GM23338 (cell line): ENCODE results near the gene NDUFS7. TPM values are rescaled to one million over a fixed set of nuclear protein-coding genes. Genes with fewer than 3 reads are reported as not detected.

ENCODE experiments used
- ATAC-seq: fragments of 200-7000 bp; cut with Tn5 transposase; 3 replicates; pipeline ENCODE4 v1.9.1; 2020
- DNase-seq: peaks from one replicate; pipeline ENCODE4 v3.0.0-alpha.2; 2015; ENCODE audit warnings: low spot score
- H2AFZ ChIP-seq: fragments of 200-600 bp; sonication (generic); 2 replicates; pipeline ENCODE4 v1.8.0; 2016; ENCODE audit warnings: antibody characterized with exemption, mild to moderate bottlenecking, moderate library complexity
- H3F3A ChIP-seq: fragments of 200-600 bp; sonication (generic); replicated peaks from 2 replicates; pipeline ENCODE4 v1.8.0; 2017; ENCODE audit warnings: antibody characterized with exemption, mixed run types, low read depth
- H3K27ac ChIP-seq: fragments of 200-600 bp; sonication (generic); 2 replicates; pipeline ENCODE4 v1.6.1; 2016; ENCODE audit warnings: low read depth
- H3K27me3 ChIP-seq: fragments of 200-600 bp; sonication (generic); 2 replicates; pipeline ENCODE4 v1.8.0; 2016; ENCODE audit warnings: mild to moderate bottlenecking, mixed run types, moderate library complexity; ENCODE audit not compliant: insufficient read depth
- H3K36me3 ChIP-seq: fragments of 200-600 bp; sonication (generic); 2 replicates; pipeline ENCODE4 v1.8.0; 2016; ENCODE audit warnings: mild to moderate bottlenecking; ENCODE audit not compliant: insufficient read depth
- H3K4me1 ChIP-seq: fragments of 200-600 bp; sonication (generic); 2 replicates; pipeline ENCODE4 v1.8.0; 2016; ENCODE audit warnings: mild to moderate bottlenecking, moderate library complexity; ENCODE audit not compliant: insufficient read depth
- H3K4me2 ChIP-seq: fragments of 200-600 bp; sonication (generic); 2 replicates; pipeline ENCODE4 v1.7.1; 2017; ENCODE audit warnings: mixed run types
- H3K4me3 ChIP-seq: fragments of 200-600 bp; sonication (generic); 2 replicates; pipeline ENCODE4 v1.6.1; 2016; ENCODE audit warnings: mixed run types
- H3K79me2 ChIP-seq: fragments of 200-600 bp; sonication (generic); replicated peaks from 2 replicates; pipeline ENCODE4 v1.8.0; 2017; ENCODE audit warnings: mild to moderate bottlenecking; ENCODE audit not compliant: insufficient read depth
- H3K9me2 ChIP-seq: fragments of 200-600 bp; sonication (generic); 2 replicates; pipeline ENCODE4 v1.8.0; 2017; ENCODE audit not compliant: insufficient read depth
- H4K20me1 ChIP-seq: fragments of 200-600 bp; sonication (generic); replicated peaks from 2 replicates; pipeline ENCODE4 v1.8.0; 2017; ENCODE audit warnings: mild to moderate bottlenecking; ENCODE audit not compliant: insufficient read depth
- H3K27ac Mint-ChIP-seq: 2 replicates; pipeline ENCODE4 v1.8.0; 2020; ENCODE audit warnings: inconsistent platforms, mild to moderate bottlenecking, moderate library complexity, mixed read lengths
- H3K27me3 Mint-ChIP-seq: 3 replicates; pipeline ENCODE4 v1.8.0; 2022; ENCODE audit warnings: low read depth, mild to moderate bottlenecking, moderate library complexity, mixed read lengths, inconsistent platforms; ENCODE audit not compliant: insufficient read depth, poor library complexity
- H3K36me3 Mint-ChIP-seq: 3 replicates; pipeline ENCODE4 v1.8.0; 2021; ENCODE audit warnings: low read depth, mild to moderate bottlenecking, inconsistent platforms, moderate library complexity, mixed read lengths
- H3K4me1 Mint-ChIP-seq: 3 replicates; pipeline ENCODE4 v1.8.0; 2020; ENCODE audit warnings: mild to moderate bottlenecking, inconsistent platforms, mixed read lengths
- H3K4me3 Mint-ChIP-seq: 3 replicates; pipeline ENCODE4 v1.8.0; 2021; ENCODE audit warnings: moderate library complexity, mild to moderate bottlenecking, inconsistent platforms, mixed read lengths
- H3K9me3 Mint-ChIP-seq: 3 replicates; pipeline ENCODE4 v1.8.0; 2020; ENCODE audit warnings: moderate library complexity, mild to moderate bottlenecking, inconsistent platforms, mixed read lengths
- CREB1 ChIP-seq: fragments of 250-450 bp; sonication (Bioruptor Pico); IDR thresholded peaks from 2 replicates; pipeline ENCODE4 v1.5.0; 2020; ENCODE audit warnings: low read depth, mild to moderate bottlenecking, moderate library complexity
- ETS1 ChIP-seq: IDR thresholded peaks from 2 replicates; pipeline ENCODE4 v1.6.1; 2016; ENCODE audit warnings: antibody characterized with exemption
- EZH2 ChIP-seq: fragments of 200-600 bp; sonication (generic); IDR thresholded peaks from one replicate; pipeline ENCODE4 v1.8.0; 2017; ENCODE audit warnings: antibody characterized with exemption, mild to moderate bottlenecking, low read depth; ENCODE audit not compliant: unreplicated experiment
- EZH2phosphoT487 ChIP-seq: fragments of 200-600 bp; sonication (generic); IDR thresholded peaks from one replicate; pipeline ENCODE4 v1.8.1; 2018; ENCODE audit warnings: antibody characterized with exemption; ENCODE audit not compliant: unreplicated experiment
- JUNB ChIP-seq: IDR thresholded peaks from one replicate; pipeline ENCODE4 v1.6.1; 2016; ENCODE audit warnings: antibody characterized with exemption; ENCODE audit not compliant: unreplicated experiment
- POLR2AphosphoS5 ChIP-seq: IDR thresholded peaks from 2 replicates; pipeline ENCODE4 v1.6.1; 2016; ENCODE audit warnings: antibody characterized with exemption, low read depth
- STAT1 ChIP-seq: IDR thresholded peaks from one replicate; pipeline ENCODE4 v1.6.1; 2016; ENCODE audit warnings: antibody characterized with exemption; ENCODE audit not compliant: unreplicated experiment
- ZNF114 ChIP-seq: fragments of 250-450 bp; sonication (Bioruptor Pico); IDR thresholded peaks from 2 replicates; pipeline ENCODE4 v1.5.0; 2020; ENCODE audit warnings: mild to moderate bottlenecking, moderate library complexity
- ZNF331 ChIP-seq: fragments of 250-450 bp; sonication (Bioruptor Pico); IDR thresholded peaks from 2 replicates; pipeline ENCODE4 v1.5.0; 2020; ENCODE audit warnings: low read depth, mild to moderate bottlenecking, moderate library complexity
- ZNF462 ChIP-seq: fragments of 250-450 bp; sonication (Bioruptor Pico); IDR thresholded peaks from 2 replicates; pipeline ENCODE4 v1.5.0; 2020; ENCODE audit warnings: mild to moderate bottlenecking, moderate library complexity
- polyA plus RNA-seq: library from polyadenylated mRNA; unstranded; fragments of >200 nt; fragmentation: Nextera tagmentation; extraction: Ambion mirVana; gene quantifications from 2 replicates; pipeline ENCODE4 v1.2.1, GENCODE V29; 2016
- total RNA-seq: library from RNA; depleted of rRNA; stranded (reverse); fragments of >200 nt; shearing (Covaris generic); gene quantifications from 2 replicates; pipeline ENCODE4 v1.2.3, GENCODE V29; 2014
- TF ChIP-seq, protein P1 (sequence below), 2 experiments: fragments of 200-600 bp in 1 of 2; sonication (generic) in 1 of 2; conservative IDR thresholded peaks; 2 replicates each; pipeline versions ENCODE4 v1.5.1 to v1.6.1; 2016 to 2017; ENCODE audit warnings: antibody characterized with exemption in 2 of 2, low read depth in 2 of 2, mild to moderate bottlenecking in 2 of 2, moderate library complexity in 1 of 2
- TF ChIP-seq, protein P2 (sequence below): IDR thresholded peaks from one replicate; pipeline ENCODE4 v1.6.1; 2018; ENCODE audit warnings: antibody characterized with exemption; ENCODE audit not compliant: unreplicated experiment

The NDUFS7 gene
- total and polyA plus RNA-seq, 2 experiments from 2014 or later = 132 to 203 TPM

GRCh38 chr19:1438933-1439354 lies 55.2 kb downstream of the NDUFS7 start:
- peak overlapping the region; percentile 98 for H3K4me2 ChIP-seq
- peaks cover 38% of the 10 kb centered on the region for H4K20me1 ChIP-seq
- peak overlapping the region; percentile 97 for H3K4me3 ChIP-seq
- no peak for TF ChIP-seq ZNF331 (CRISPR knock-in tag)
- no peak for TF ChIP-seq ZNF114
- no peak for TF ChIP-seq EZH2
- TF ChIP-seq ZNF462 (CRISPR knock-in tag) = no peak
- TF ChIP-seq EZH2phosphoT487 = no peak
- TF ChIP-seq CREB1 = no peak
- TF ChIP-seq POLR2AphosphoS5 = no peak
- TF ChIP-seq, protein P1, sequence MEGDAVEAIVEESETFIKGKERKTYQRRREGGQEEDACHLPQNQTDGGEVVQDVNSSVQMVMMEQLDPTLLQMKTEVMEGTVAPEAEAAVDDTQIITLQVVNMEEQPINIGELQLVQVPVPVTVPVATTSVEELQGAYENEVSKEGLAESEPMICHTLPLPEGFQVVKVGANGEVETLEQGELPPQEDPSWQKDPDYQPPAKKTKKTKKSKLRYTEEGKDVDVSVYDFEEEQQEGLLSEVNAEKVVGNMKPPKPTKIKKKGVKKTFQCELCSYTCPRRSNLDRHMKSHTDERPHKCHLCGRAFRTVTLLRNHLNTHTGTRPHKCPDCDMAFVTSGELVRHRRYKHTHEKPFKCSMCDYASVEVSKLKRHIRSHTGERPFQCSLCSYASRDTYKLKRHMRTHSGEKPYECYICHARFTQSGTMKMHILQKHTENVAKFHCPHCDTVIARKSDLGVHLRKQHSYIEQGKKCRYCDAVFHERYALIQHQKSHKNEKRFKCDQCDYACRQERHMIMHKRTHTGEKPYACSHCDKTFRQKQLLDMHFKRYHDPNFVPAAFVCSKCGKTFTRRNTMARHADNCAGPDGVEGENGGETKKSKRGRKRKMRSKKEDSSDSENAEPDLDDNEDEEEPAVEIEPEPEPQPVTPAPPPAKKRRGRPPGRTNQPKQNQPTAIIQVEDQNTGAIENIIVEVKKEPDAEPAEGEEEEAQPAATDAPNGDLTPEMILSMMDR (conservative IDR thresholded peaks at IDR 0.05; ENCODE audit: low read depth in 2 of 2) = no peak
- TF ChIP-seq ETS1 = no peak
- no peak for TF ChIP-seq JUNB
- no peak for TF ChIP-seq STAT1
- TF ChIP-seq, protein P2, sequence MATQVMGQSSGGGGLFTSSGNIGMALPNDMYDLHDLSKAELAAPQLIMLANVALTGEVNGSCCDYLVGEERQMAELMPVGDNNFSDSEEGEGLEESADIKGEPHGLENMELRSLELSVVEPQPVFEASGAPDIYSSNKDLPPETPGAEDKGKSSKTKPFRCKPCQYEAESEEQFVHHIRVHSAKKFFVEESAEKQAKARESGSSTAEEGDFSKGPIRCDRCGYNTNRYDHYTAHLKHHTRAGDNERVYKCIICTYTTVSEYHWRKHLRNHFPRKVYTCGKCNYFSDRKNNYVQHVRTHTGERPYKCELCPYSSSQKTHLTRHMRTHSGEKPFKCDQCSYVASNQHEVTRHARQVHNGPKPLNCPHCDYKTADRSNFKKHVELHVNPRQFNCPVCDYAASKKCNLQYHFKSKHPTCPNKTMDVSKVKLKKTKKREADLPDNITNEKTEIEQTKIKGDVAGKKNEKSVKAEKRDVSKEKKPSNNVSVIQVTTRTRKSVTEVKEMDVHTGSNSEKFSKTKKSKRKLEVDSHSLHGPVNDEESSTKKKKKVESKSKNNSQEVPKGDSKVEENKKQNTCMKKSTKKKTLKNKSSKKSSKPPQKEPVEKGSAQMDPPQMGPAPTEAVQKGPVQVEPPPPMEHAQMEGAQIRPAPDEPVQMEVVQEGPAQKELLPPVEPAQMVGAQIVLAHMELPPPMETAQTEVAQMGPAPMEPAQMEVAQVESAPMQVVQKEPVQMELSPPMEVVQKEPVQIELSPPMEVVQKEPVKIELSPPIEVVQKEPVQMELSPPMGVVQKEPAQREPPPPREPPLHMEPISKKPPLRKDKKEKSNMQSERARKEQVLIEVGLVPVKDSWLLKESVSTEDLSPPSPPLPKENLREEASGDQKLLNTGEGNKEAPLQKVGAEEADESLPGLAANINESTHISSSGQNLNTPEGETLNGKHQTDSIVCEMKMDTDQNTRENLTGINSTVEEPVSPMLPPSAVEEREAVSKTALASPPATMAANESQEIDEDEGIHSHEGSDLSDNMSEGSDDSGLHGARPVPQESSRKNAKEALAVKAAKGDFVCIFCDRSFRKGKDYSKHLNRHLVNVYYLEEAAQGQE = no peak
- peak overlapping the region; percentile 97 for H3K4me3 Mint-ChIP-seq
- peaks cover 36% of the 10 kb centered on the region for H3K27me3 Mint-ChIP-seq
- no peak for DNase-seq
- H3K27ac Mint-ChIP-seq = peak overlapping the region; percentile 95
- H3K36me3 Mint-ChIP-seq = peaks cover 55% of the 10 kb centered on the region
- H3F3A ChIP-seq = peaks cover 78% of the 10 kb centered on the region
- no peaks in the 10 kb centered on the region; the same call in 2 of the 3 replicates for H3K9me3 Mint-ChIP-seq
- H3K4me1 ChIP-seq = peaks cover 10% of the 10 kb centered on the region; the same call in 1 of the 2 replicates
- peaks cover 24% of the 10 kb centered on the region for H3K79me2 ChIP-seq
- no peak overlapping the region for H2AFZ ChIP-seq
- H3K36me3 ChIP-seq = peaks cover 24% of the 10 kb centered on the region
- H3K27ac ChIP-seq = peak overlapping the region; percentile 80; the same call in 1 of the 2 replicates
- H3K27me3 ChIP-seq = no peaks in the 10 kb centered on the region
- peak; percentile 11 for ATAC-seq
- peaks cover 20% of the 10 kb centered on the region for H3K4me1 Mint-ChIP-seq
- H3K9me2 ChIP-seq = no peaks in the 10 kb centered on the region
